Raji (cell line): ENCODE measurements around the gene GLIS1.

Source experiments
- POLR2A ChIP-seq: IDR thresholded peaks from 2 replicates; pipeline ENCODE4 v1.6.1; 2011; ENCODE audit warnings: low read depth, low read length, control low read depth; ENCODE audit not compliant: insufficient read depth

Gene GLIS1

GRCh38 chr1:53638360-53639035 is 100.5 kb downstream of the GLIS1 start:
- no peak for TF ChIP-seq POLR2A

- no peak for TF ChIP-seq POLR2A
Measured at GRCh38 chr1:53637511-53638359, 101.2 kb downstream of the GLIS1 start.

- TF ChIP-seq POLR2A = no peak
Measured at GRCh38 chr1:53636621-53637171, 102.3 kb downstream of the GLIS1 start.

- TF ChIP-seq POLR2A = no peak
Measured at GRCh38 chr1:53634571-53634979, 104.4 kb downstream of the GLIS1 start.

GRCh38 chr1:53633073-53633704 is 105.8 kb downstream of the GLIS1 start:
- no peak for TF ChIP-seq POLR2A

GRCh38 chr1:53631622-53632310 is 107.2 kb downstream of the GLIS1 start:
- no peak for TF ChIP-seq POLR2A

- no peak for TF ChIP-seq POLR2A
Measured at GRCh38 chr1:53629101-53629691, 109.8 kb downstream of the GLIS1 start.

GRCh38 chr1:53628286-53628955 is 110.5 kb downstream of the GLIS1 start:
- TF ChIP-seq POLR2A = no peak

- TF ChIP-seq POLR2A = no peak
Measured at GRCh38 chr1:53627666-53628065, 111.3 kb downstream of the GLIS1 start.

GRCh38 chr1:53627031-53627430 is 111.9 kb downstream of the GLIS1 start:
- TF ChIP-seq POLR2A = no peak

GRCh38 chr1:53626616-53627015 is 112.3 kb downstream of the GLIS1 start:
- no peak for TF ChIP-seq POLR2A

- no peak for TF ChIP-seq POLR2A
Measured at GRCh38 chr1:53625766-53626520, 113.0 kb downstream of the GLIS1 start.

GRCh38 chr1:53625049-53625448 is 113.9 kb downstream of the GLIS1 start:
- no peak for TF ChIP-seq POLR2A
